Measurements from ENCODE around the gene FXYD6.
"Not testable (repeated sequence)": the region's sequence is repeated elsewhere in the genome, so short reads cannot be mapped to it uniquely, and the experiment has no call there.

Gene FXYD6

GRCh38 chr11:117876341-117877119, at the start of gene FXYD6:
FXYD6 (minus strand) TSS chr11:117876658; CDS start chr11:117842776, 33,882 bp downstream.
- peak; percentile 76 for DNase-seq (ENCODE audit: low read depth, low spot score)

GRCh38 chr11:117926166-117926565, 49.7 kb upstream of the FXYD6 start:
- DNase-seq (ENCODE audit: low read depth, low spot score): not testable (repeated sequence)

- no peak for DNase-seq (ENCODE audit: low read depth, low spot score)
Measured at GRCh38 chr11:117925198-117925925, 48.9 kb upstream of the FXYD6 start.

- no peak for DNase-seq (ENCODE audit: low read depth, low spot score)
Measured at GRCh38 chr11:117924631-117925170, 48.2 kb upstream of the FXYD6 start.

GRCh38 chr11:117923773-117924172, 47.3 kb upstream of the FXYD6 start:
- DNase-seq (ENCODE audit: low read depth, low spot score): no peak

GRCh38 chr11:117923275-117923674, 46.8 kb upstream of the FXYD6 start:
- no peak for DNase-seq (ENCODE audit: low read depth, low spot score)

GRCh38 chr11:117921893-117922292, 45.4 kb upstream of the FXYD6 start:
- no peak for DNase-seq (ENCODE audit: low read depth, low spot score)

- no peak for DNase-seq (ENCODE audit: low read depth, low spot score)
Measured at GRCh38 chr11:117921456-117921855, 45.0 kb upstream of the FXYD6 start.

GRCh38 chr11:117919781-117920221, 43.3 kb upstream of the FXYD6 start:
- no peak for DNase-seq (ENCODE audit: low read depth, low spot score)

- peak; percentile 15 for DNase-seq (ENCODE audit: low read depth, low spot score)
Measured at GRCh38 chr11:117919341-117919740, 42.9 kb upstream of the FXYD6 start.

- DNase-seq (ENCODE audit: low read depth, low spot score): no peak
Measured at GRCh38 chr11:117918366-117919255, 42.2 kb upstream of the FXYD6 start.

GRCh38 chr11:117917591-117918151, 41.2 kb upstream of the FXYD6 start:
- no peak for DNase-seq (ENCODE audit: low read depth, low spot score)

- no peak for DNase-seq (ENCODE audit: low read depth, low spot score)
Measured at GRCh38 chr11:117916956-117917355, 40.5 kb upstream of the FXYD6 start.

- DNase-seq (ENCODE audit: low read depth, low spot score): no peak
Measured at GRCh38 chr11:117915672-117916235, 39.3 kb upstream of the FXYD6 start.

- DNase-seq (ENCODE audit: low read depth, low spot score): no peak
Measured at GRCh38 chr11:117914991-117915618, 38.6 kb upstream of the FXYD6 start.

GRCh38 chr11:117914398-117914761, 37.9 kb upstream of the FXYD6 start:
- DNase-seq (ENCODE audit: low read depth, low spot score): no peak

GRCh38 chr11:117913736-117914397, 37.4 kb upstream of the FXYD6 start:
- no peak for DNase-seq (ENCODE audit: low read depth, low spot score)

- DNase-seq (ENCODE audit: low read depth, low spot score): no peak
Measured at GRCh38 chr11:117912497-117912896, 36.0 kb upstream of the FXYD6 start.

- no peak for DNase-seq (ENCODE audit: low read depth, low spot score)
Measured at GRCh38 chr11:117911694-117912093, 35.2 kb upstream of the FXYD6 start.
